Measurements from ENCODE around the gene SEC22A. TPM values are rescaled to one million over a fixed set of nuclear protein-coding genes. Genes with fewer than 3 reads are reported as not detected.
"Not testable (repeated sequence)": the region's sequence is repeated elsewhere in the genome, so short reads cannot be mapped to it uniquely, and the experiment has no call there.

SEC22A gene
- total and polyA plus RNA-seq, 7 donors, result 5.8 to 47.2 (median 17.8) TPM

- H3K4me1 ChIP-seq, result no peaks in the 10 kb centered on the region
- WGBS, 2 donors, result 94 to 95% methylated on average over 3 of the region's 3 CpGs
- H3K27me3 ChIP-seq, result no peaks in the 10 kb centered on the region
- intact Hi-C loops (cut with DNase I), result no loop called here
- H3K36me3 ChIP-seq, result peaks cover 0 to 14% (median 2%) of the 10 kb centered on the region in 4 donors
- DNase-seq, result no peak
- H3K9me3 ChIP-seq, result no peaks in the 10 kb centered on the region
- no peak overlapping the region for H3K27ac ChIP-seq
- H3K4me3 ChIP-seq, result no peak overlapping the region
- TF ChIP-seq EP300 (IDR thresholded peaks at IDR 0.05) (no peak), CTCF (IDR thresholded peaks at IDR 0.05) (no peak), POLR2A (IDR thresholded peaks at IDR 0.05) (no peak), POLR2AphosphoS5 (IDR thresholded peaks at IDR 0.05) (no peak)
Observed at GRCh38 chr3:123236902-123237301, 35.2 kb downstream of the SEC22A start.

- H3K4me3 ChIP-seq; H3K36me3 ChIP-seq; H3K27ac ChIP-seq; H3K4me1 ChIP-seq; DNase-seq; H3K27me3 ChIP-seq; H3K9me3 ChIP-seq; intact Hi-C loops (cut with DNase I): not testable (repeated sequence)
- 97 to 98% methylated on average over 2 of the region's 2 CpGs for WGBS, 2 donors
Observed at GRCh38 chr3:123239186-123239585, 37.4 kb downstream of the SEC22A start.

- Histone ChIP-seq H3K36me3 (peaks cover 0 to 7% (median 3%) of the 10 kb centered on the region in 4 donors), H3K4me1 (no peaks in the 10 kb centered on the region), H3K4me3 (no peak overlapping the region), H3K27ac (no peak overlapping the region), H3K9me3 (no peaks in the 10 kb centered on the region), H3K27me3 (no peaks in the 10 kb centered on the region)
- DNase-seq, result no peak
- WGBS, 2 donors, result 98 to 100% methylated on average over 1 of the region's 1 CpG
- intact Hi-C loops (cut with DNase I), result no loop called here
- TF ChIP-seq CTCF (IDR thresholded peaks at IDR 0.05) (no peak), EP300 (IDR thresholded peaks at IDR 0.05) (no peak), POLR2AphosphoS5 (IDR thresholded peaks at IDR 0.05) (no peak), POLR2A (IDR thresholded peaks at IDR 0.05) (no peak)
Observed at GRCh38 chr3:123239756-123240155, 38.0 kb downstream of the SEC22A start.

- TF ChIP-seq CTCF (IDR thresholded peaks at IDR 0.05) (no peak), EP300 (IDR thresholded peaks at IDR 0.05) (no peak), POLR2A (IDR thresholded peaks at IDR 0.05) (no peak), POLR2AphosphoS5 (IDR thresholded peaks at IDR 0.05) (no peak)
- no peak overlapping the region for H3K4me3 ChIP-seq
- DNase-seq, result no peak
- H3K27me3 ChIP-seq, result no peaks in the 10 kb centered on the region
- no peaks in the 10 kb centered on the region for H3K9me3 ChIP-seq
- peaks cover 0 to 30% (median 3%) of the 10 kb centered on the region in 4 donors for H3K36me3 ChIP-seq
- no peaks in the 10 kb centered on the region for H3K4me1 ChIP-seq
- intact Hi-C loops (cut with DNase I), result no loop called here
- no peak overlapping the region for H3K27ac ChIP-seq
- 81 to 88% methylated on average over 4 of the region's 4 CpGs for WGBS, 2 donors
Observed at GRCh38 chr3:123244128-123244527, 42.4 kb downstream of the SEC22A start.

GRCh38 chr3:123246866-123247265, 45.1 kb downstream of the SEC22A start:
- no peak for TF ChIP-seq POLR2A (IDR thresholded peaks at IDR 0.05)
- TF ChIP-seq EP300 (IDR thresholded peaks at IDR 0.05), result no peak
- no peak for TF ChIP-seq CTCF (IDR thresholded peaks at IDR 0.05)
- no peak for TF ChIP-seq POLR2AphosphoS5 (IDR thresholded peaks at IDR 0.05)
- no peaks in the 10 kb centered on the region for H3K27me3 ChIP-seq
- no peak overlapping the region for H3K27ac ChIP-seq
- no peak overlapping the region for H3K4me3 ChIP-seq
- H3K9me3 ChIP-seq, result no peaks in the 10 kb centered on the region
- WGBS, 2 donors, result 60% methylated on average over 3 of the region's 3 CpGs
- peaks cover 0 to 37% (median 1%) of the 10 kb centered on the region in 4 donors for H3K36me3 ChIP-seq
- DNase-seq, result no peak
- intact Hi-C loops (cut with DNase I), result no loop called here
- H3K4me1 ChIP-seq, result no peaks in the 10 kb centered on the region
